ENCODE results near the gene ANKS6.

ANKS6 gene

GRCh38 chr9:98777618-98778017 lies 18.7 kb downstream of the ANKS6 start:
- Mint-ChIP-seq H3K27me3 (no peaks in the 10 kb centered on the region), H3K9me3 (no peaks in the 10 kb centered on the region), H3K4me3 (no peak overlapping the region), H3K36me3 (peaks cover 27 to 43% of the 10 kb centered on the region in 2 donors), H3K27ac (no peak overlapping the region), H3K4me1 (no peaks in the 10 kb centered on the region)
- no peak for ATAC-seq (replicated peaks)
- DNase-seq: no peak

GRCh38 chr9:98775831-98776441 lies 20.4 kb downstream of the ANKS6 start:
- DNase-seq (peak; percentile 31), ATAC-seq (replicated peaks) (peak; percentile 67 to 79)
- no peak overlapping the region for H3K27ac Mint-ChIP-seq
- no peaks in the 10 kb centered on the region for H3K4me1 Mint-ChIP-seq
- H3K27me3 Mint-ChIP-seq: no peaks in the 10 kb centered on the region
- H3K36me3 Mint-ChIP-seq: peaks cover 27 to 42% of the 10 kb centered on the region in 2 donors
- no peak overlapping the region for H3K4me3 Mint-ChIP-seq
- no peaks in the 10 kb centered on the region for H3K9me3 Mint-ChIP-seq

- no peak overlapping the region for H3K4me3 Mint-ChIP-seq
- no peaks in the 10 kb centered on the region for H3K4me1 Mint-ChIP-seq
- no peak for DNase-seq
- H3K9me3 Mint-ChIP-seq: no peaks in the 10 kb centered on the region
- H3K27ac Mint-ChIP-seq: no peak overlapping the region
- peaks cover 36 to 52% of the 10 kb centered on the region in 2 donors for H3K36me3 Mint-ChIP-seq
- H3K27me3 Mint-ChIP-seq: no peaks in the 10 kb centered on the region
- ATAC-seq (replicated peaks): peak; percentile 44 to 53
Observed at GRCh38 chr9:98774746-98775145, 21.6 kb downstream of the ANKS6 start.

- H3K36me3 Mint-ChIP-seq: peaks cover 36 to 59% of the 10 kb centered on the region in 2 donors
- no peak overlapping the region for H3K4me3 Mint-ChIP-seq
- H3K27ac Mint-ChIP-seq: no peak overlapping the region
Observed at GRCh38 chr9:98773721-98774120, 22.6 kb downstream of the ANKS6 start.

GRCh38 chr9:98772364-98773155 lies 23.8 kb downstream of the ANKS6 start:
- Mint-ChIP-seq H3K27ac (no peak overlapping the region), H3K9me3 (no peaks in the 10 kb centered on the region), H3K27me3 (no peaks in the 10 kb centered on the region), H3K4me3 (no peak overlapping the region), H3K4me1 (no peaks in the 10 kb centered on the region), H3K36me3 (peaks cover 44 to 63% of the 10 kb centered on the region in 2 donors)
- ATAC-seq (replicated peaks) (no peak), DNase-seq (no peak)

More at GRCh38 chr9:98773721-98774120, 22.6 kb downstream of the ANKS6 start:
- no peaks in the 10 kb centered on the region for H3K27me3 Mint-ChIP-seq
- no peak for ATAC-seq (replicated peaks)
- DNase-seq: no peak
- no peaks in the 10 kb centered on the region for H3K9me3 Mint-ChIP-seq
- H3K4me1 Mint-ChIP-seq: no peaks in the 10 kb centered on the region

- Mint-ChIP-seq H3K4me3 (no peak overlapping the region), H3K27ac (no peak overlapping the region), H3K36me3 (peaks cover 53 to 68% of the 10 kb centered on the region in 2 donors), H3K27me3 (no peaks in the 10 kb centered on the region), H3K9me3 (no peaks in the 10 kb centered on the region), H3K4me1 (no peaks in the 10 kb centered on the region)
- no peak for DNase-seq
- ATAC-seq (replicated peaks): no peak
Observed at GRCh38 chr9:98771209-98771874, 25.0 kb downstream of the ANKS6 start.

GRCh38 chr9:98770717-98771116 lies 25.6 kb downstream of the ANKS6 start:
- H3K27me3 Mint-ChIP-seq: no peaks in the 10 kb centered on the region
- H3K9me3 Mint-ChIP-seq: no peaks in the 10 kb centered on the region
- ATAC-seq (replicated peaks): no peak
- no peak overlapping the region for H3K4me3 Mint-ChIP-seq
- DNase-seq: no peak
- peaks cover 53 to 68% of the 10 kb centered on the region in 2 donors for H3K36me3 Mint-ChIP-seq
- H3K4me1 Mint-ChIP-seq: no peaks in the 10 kb centered on the region
- no peak overlapping the region for H3K27ac Mint-ChIP-seq

- Mint-ChIP-seq H3K27me3 (no peaks in the 10 kb centered on the region), H3K36me3 (peaks cover 55 to 73% of the 10 kb centered on the region in 2 donors), H3K27ac (peak overlapping the region; percentile 31), H3K4me3 (no peak overlapping the region), H3K4me1 (no peaks in the 10 kb centered on the region), H3K9me3 (peaks cover 3 to 6% of the 10 kb centered on the region in 2 donors)
- no peak for ATAC-seq (replicated peaks)
- DNase-seq: no peak
Observed at GRCh38 chr9:98768344-98768743, 28.0 kb downstream of the ANKS6 start.

- Mint-ChIP-seq H3K27me3 (no peaks in the 10 kb centered on the region), H3K4me1 (no peaks in the 10 kb centered on the region), H3K36me3 (peaks cover 51 to 69% of the 10 kb centered on the region in 2 donors), H3K4me3 (no peak overlapping the region), H3K9me3 (peaks cover 3 to 6% of the 10 kb centered on the region in 2 donors), H3K27ac (peak overlapping the region; percentile 31)
- ATAC-seq (replicated peaks): no peak
- DNase-seq: no peak
Observed at GRCh38 chr9:98767915-98768314, 28.4 kb downstream of the ANKS6 start.

- H3K36me3 Mint-ChIP-seq: peaks cover 47 to 64% of the 10 kb centered on the region in 2 donors
- H3K4me1 Mint-ChIP-seq: no peaks in the 10 kb centered on the region
- no peaks in the 10 kb centered on the region for H3K27me3 Mint-ChIP-seq
- ATAC-seq (replicated peaks) (no peak), DNase-seq (no peak)
- no peak overlapping the region for H3K4me3 Mint-ChIP-seq
- H3K27ac Mint-ChIP-seq: no peak overlapping the region
- H3K9me3 Mint-ChIP-seq: peaks cover 3 to 6% of the 10 kb centered on the region in 2 donors
Observed at GRCh38 chr9:98767196-98767595, 29.2 kb downstream of the ANKS6 start.

- H3K9me3 Mint-ChIP-seq: peaks cover 3 to 6% of the 10 kb centered on the region in 2 donors
- DNase-seq: no peak
- ATAC-seq (replicated peaks): no peak
- H3K4me1 Mint-ChIP-seq: no peaks in the 10 kb centered on the region
- H3K36me3 Mint-ChIP-seq: peaks cover 43 to 58% of the 10 kb centered on the region in 2 donors
- no peak overlapping the region for H3K4me3 Mint-ChIP-seq
- no peak overlapping the region for H3K27ac Mint-ChIP-seq
- no peaks in the 10 kb centered on the region for H3K27me3 Mint-ChIP-seq
Observed at GRCh38 chr9:98766586-98766985, 29.8 kb downstream of the ANKS6 start.

GRCh38 chr9:98765256-98765655 lies 31.1 kb downstream of the ANKS6 start:
- DNase-seq: no peak
- ATAC-seq (replicated peaks): no peak
- H3K27ac Mint-ChIP-seq: no peak overlapping the region
- peaks cover 35 to 49% of the 10 kb centered on the region in 2 donors for H3K36me3 Mint-ChIP-seq
- no peak overlapping the region for H3K4me3 Mint-ChIP-seq
- H3K27me3 Mint-ChIP-seq: no peaks in the 10 kb centered on the region
- no peaks in the 10 kb centered on the region for H3K4me1 Mint-ChIP-seq
- peaks cover 3 to 6% of the 10 kb centered on the region in 2 donors for H3K9me3 Mint-ChIP-seq

GRCh38 chr9:98763986-98764745 lies 32.2 kb downstream of the ANKS6 start:
- no peaks in the 10 kb centered on the region for H3K27me3 Mint-ChIP-seq
- peaks cover 35 to 45% of the 10 kb centered on the region in 2 donors for H3K36me3 Mint-ChIP-seq
- H3K4me1 Mint-ChIP-seq: no peaks in the 10 kb centered on the region
- DNase-seq: no peak
- no peak overlapping the region for H3K27ac Mint-ChIP-seq
- H3K4me3 Mint-ChIP-seq: no peak overlapping the region
- H3K9me3 Mint-ChIP-seq: peaks cover 4 to 6% of the 10 kb centered on the region in 2 donors
- ATAC-seq (replicated peaks): no peak

GRCh38 chr9:98760231-98760630 lies 36.1 kb downstream of the ANKS6 start:
- Mint-ChIP-seq H3K27ac (no peak overlapping the region), H3K36me3 (peaks cover 31 to 40% of the 10 kb centered on the region in 2 donors), H3K9me3 (peaks cover 10 to 11% of the 10 kb centered on the region in 2 donors), H3K4me1 (no peaks in the 10 kb centered on the region), H3K27me3 (no peaks in the 10 kb centered on the region), H3K4me3 (no peak overlapping the region)
- DNase-seq: no peak
- no peak for ATAC-seq (replicated peaks)

Measured in stimulated activated naive B cell treated with anti-CD40 and anti-IgM and Interleukin-4, amounts not matched to agents 10 μg/mL and 1 μg/mL and 100 μg/mL, for 72 hours (primary cell).